GM21576 (cell line): ENCODE measurements around the gene WNT5B.

Experiments used
- ATAC-seq: cut with Tn5 transposase; IDR thresholded peaks from one replicate; pipeline ENCODE4 v1.9.1; 2021; ENCODE audit warnings: mild to moderate bottlenecking, moderate library complexity; ENCODE audit not compliant: unreplicated experiment

WNT5B gene

DNA sequence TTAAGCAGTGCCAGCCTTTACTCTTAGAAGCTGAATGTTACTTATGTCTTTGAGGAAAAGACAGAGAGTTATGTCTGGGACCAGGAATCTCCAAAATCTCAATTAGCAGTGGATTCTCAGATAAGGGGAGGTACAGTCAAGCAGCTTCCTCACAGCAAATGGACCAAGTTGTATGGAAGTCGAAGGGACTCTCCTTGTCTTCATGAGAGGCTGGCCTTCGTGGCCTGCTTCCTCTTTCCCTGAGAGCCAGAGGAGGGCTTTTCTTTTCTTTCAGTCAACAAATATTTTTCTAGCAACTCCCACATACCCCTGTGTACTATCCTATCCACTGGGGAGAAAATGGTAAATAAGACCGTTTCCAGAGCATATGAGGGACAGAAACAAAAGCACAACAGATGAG, 6.6 kb upstream of the WNT5B start:
- no peak for ATAC-seq

- ATAC-seq, result no peak
These were observed 504 bp downstream of the WNT5B start for GRCh38 chr12:1629338-1630132.

DNA sequence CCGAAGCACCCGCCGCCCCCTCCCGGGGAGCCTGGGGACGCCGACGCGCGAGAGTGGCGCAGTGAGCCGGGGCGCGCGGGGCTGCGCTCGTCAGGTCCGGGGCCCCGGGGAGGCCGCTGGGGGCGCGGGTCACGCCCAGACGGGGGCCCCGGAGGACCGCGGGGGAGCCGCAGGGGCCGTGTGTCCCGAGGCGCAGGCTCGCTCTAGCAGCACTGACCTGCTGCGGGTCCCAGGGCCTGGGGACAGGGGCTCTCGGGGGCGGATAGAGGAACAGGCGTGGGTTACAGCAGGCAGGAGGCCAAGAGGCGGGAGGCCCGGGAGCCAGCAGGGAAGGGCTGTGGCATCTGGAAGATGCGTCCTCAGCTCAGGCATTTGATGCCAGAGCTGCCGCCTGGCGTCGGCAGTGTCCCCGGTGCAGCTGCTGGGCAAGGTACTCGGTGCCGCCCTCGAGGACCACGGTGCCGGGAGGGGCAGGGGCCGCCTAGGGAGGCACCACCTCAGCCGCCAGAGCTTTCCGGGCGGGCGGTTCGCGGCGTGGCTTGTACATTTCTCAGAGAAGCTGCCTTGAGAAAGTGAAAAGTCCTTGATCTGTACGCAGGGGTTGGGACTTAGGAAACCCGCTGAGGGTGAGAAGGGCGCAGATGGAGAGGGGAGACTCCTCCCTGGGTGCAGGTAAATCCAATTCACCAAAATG, 1.2 kb downstream of the WNT5B start:
- no peak for ATAC-seq

GRCh38 chr12:1630827-1631591, 2.0 kb downstream of the WNT5B start:
- ATAC-seq, result no peak

DNA sequence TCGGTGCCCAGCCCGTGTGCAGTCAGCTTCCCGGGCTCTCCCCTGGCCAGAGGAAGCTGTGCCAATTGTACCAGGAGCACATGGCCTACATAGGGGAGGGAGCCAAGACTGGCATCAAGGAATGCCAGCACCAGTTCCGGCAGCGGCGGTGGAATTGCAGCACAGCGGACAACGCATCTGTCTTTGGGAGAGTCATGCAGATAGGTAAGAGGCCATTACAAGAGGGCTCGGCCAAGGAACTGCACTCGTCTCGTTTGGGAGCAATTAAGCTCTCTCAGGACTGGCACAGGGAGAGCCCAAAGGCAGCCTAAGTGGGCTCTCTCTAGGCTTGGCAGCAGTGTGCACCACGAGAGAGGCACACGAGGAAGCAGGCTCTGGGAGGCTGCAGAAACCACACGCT, 3.7 kb downstream of the WNT5B start:
- no peak for ATAC-seq

GRCh38 chr12:1633459-1633858, 4.4 kb downstream of the WNT5B start:
- ATAC-seq, result no peak

DNA sequence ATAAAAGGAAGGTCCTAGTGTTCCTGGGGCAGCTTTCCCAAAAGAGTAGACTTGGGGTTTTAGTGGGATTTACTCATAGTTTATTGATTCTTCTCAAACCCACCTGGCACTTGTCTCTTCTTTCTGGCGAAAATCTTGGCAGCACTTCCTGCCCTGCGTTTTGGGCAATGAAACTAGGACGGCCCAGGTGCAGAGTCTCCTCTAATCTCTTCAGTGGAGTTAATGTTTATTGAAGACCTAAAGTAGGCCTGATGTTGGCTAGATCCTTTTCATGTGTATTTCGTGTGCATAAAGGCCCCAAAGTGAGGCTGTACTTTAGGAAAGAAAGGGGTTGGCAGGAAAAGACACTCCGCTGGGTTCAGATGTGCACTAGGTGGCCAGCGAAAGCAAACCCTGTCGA, 5.1 kb downstream of the WNT5B start:
- no peak for ATAC-seq

- ATAC-seq, result no peak
These were observed 5.7 kb downstream of the WNT5B start for GRCh38 chr12:1634590-1635191.

DNA sequence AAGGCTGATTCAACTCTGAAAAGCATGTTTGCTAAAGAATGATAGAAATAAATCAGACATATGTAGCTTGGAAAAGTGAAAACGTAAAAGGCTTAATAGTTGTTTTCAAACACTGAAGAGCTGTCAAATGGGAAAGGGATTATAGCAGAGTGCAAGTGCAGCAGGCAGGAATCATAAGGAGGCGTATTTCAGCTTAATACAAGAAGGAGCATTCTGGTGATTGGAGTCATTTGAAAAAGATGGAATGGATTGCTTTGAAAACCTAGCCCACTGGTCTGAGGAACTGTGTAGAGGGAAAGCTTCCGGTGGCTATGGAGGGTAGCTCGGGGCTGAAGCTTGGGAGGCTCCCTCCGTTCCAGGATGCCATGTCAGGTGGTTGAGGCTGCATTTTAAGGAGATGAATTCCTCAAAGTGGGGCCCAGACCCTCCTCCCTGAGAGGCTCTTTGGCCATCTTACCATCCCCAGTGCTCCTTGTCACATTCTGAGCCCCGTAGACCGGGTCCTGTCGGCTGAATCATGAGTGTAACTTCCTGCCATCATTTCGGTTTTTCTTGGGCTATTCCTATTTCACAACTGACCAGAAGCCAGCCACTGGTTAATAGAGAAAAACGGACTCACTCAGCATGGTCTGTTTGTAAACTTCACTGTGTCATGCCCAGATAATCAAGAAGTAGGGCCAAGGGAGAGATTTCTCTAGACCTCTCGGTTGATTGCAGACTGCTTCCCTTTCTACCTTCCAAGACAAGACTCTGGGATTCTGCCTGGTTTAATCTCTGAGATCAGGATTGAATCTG, 6.5 kb downstream of the WNT5B start:
- ATAC-seq, result no peak

DNA sequence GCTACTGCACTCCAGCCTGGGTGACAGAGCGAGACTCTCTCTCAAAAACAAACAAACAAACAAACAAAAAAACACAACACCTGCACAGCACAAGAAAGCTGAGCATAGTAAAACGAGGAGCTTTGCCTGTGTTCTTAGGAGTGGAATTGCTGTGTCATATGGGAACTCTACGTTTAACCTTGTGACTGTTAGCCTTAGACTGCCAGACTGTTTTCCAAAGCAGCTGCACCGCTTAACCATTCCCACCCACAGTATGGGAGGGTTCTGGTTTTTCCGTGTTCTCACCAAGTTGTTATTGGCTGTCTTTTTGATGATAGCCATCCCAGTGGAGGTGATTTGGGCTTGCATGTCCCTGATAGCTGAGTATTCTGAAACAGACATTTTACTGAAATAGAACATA, 9.2 kb downstream of the WNT5B start:
- no peak for ATAC-seq

- no peak for ATAC-seq
These were observed 10.5 kb downstream of the WNT5B start for GRCh38 chr12:1639538-1639937.

GRCh38 chr12:1640328-1641234, 11.6 kb downstream of the WNT5B start:
- ATAC-seq, result no peak

- ATAC-seq, result no peak
These were observed 13.5 kb downstream of the WNT5B start for GRCh38 chr12:1642513-1642912.

DNA sequence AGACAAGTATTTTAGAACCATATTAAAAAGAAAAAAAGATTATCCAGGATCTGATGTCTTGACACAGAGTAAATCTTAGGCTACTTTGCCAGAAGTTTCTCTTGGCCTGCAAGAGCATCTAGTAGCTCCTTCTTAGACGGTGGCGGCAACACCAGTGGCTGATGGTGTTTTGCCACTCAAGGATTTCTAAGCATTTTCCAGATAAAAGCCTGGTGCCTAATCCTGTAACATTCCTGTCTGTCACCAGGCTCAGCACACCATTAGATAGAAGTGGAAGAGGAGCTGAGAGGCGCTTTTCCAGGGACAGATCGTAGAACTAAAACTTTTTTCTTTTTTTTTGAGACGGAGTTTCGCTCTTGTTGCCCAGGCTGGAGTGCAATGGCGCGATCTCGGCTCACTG, 14.0 kb downstream of the WNT5B start:
- ATAC-seq, result no peak

DNA sequence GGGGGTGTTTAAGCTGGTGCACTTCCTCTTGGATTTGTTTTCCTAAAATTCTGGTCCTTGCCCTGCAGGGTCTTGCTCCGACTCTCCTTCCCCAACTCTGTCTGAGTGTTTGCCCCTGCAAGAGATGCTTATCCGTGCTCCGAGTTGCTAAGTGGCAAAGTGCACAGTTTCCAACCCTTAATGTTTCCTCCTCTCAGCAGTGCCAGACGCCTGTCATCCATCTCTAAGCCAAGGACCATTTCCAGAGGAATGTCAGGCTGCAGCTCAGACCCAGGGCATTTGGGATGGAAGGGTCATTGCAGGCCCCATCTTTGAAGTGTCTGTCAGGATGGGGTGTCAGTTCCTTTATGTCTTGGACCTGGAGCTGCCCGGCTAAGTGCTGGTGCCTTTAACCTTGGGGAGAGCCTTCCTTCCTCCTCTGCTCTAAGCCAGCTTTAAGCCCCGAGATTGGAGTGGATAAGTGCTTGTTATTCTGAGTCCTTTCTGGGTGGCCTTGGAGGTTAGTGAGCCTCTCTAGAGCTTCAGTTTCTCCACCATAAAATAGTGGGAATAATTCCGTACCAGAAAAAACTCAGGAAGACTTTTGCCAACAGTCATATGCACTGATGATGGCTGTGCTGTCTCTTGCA, 15.0 kb downstream of the WNT5B start:
- no peak for ATAC-seq

DNA sequence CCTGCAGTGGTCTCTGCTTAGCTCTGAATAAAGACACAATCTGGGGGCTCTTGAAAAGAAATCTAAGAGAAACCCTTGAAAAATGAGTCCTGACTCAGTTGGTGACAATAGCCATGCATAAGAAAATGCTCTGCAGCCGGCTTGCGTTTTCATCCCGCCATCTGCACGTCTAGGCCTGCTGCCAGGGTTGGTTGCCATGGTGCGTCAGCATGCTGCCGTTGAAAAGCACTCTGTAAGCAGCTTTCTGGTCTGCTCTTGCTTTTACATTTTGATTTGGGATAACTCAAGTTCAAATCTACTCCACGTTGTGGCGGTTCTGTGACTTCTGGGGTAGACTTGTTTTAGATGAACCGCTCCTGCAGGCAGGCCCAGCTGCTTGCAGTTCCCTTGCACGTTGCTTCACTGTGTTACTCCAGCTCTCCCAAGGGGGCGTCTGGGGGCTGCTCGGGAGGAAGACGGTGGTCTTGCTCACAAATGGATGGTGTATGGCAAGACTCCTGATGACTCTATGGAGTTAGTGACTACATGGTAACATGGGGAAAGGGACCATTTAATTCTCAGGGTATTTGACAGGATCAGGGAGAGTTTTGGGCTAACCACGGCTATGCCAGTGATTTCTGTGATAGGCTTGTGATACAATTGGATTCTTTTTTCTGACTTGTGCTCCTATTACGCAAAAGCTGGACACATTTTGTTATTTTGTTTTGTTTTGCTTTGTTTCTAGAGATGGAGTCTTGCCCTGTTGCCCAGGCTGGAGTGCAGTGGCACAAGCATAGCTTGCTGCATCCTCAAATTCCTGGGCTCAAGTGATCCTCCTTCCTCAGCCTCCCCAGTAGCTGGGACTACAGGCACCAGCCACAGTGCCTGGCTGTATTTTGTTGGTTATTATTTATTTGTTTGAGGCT, 15.8 kb downstream of the WNT5B start:
- ATAC-seq, result no peak

DNA sequence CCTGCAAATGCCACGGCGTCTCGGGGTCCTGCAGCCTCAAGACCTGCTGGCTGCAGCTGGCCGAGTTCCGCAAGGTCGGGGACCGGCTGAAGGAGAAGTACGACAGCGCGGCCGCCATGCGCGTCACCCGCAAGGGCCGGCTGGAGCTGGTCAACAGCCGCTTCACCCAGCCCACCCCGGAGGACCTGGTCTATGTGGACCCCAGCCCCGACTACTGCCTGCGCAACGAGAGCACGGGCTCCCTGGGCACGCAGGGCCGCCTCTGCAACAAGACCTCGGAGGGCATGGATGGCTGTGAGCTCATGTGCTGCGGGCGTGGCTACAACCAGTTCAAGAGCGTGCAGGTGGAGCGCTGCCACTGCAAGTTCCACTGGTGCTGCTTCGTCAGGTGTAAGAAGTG, 16.8 kb downstream of the WNT5B start:
- no peak for ATAC-seq
